H1 (cell line): ENCODE measurements around the gene SOX15. TPM values are rescaled to one million over a fixed set of nuclear protein-coding genes. Genes with fewer than 3 reads are reported as not detected.

Experiments
- CTCF ChIA-PET: fragments of 300-600 bp; sonication (Branson Sonifier 250); formaldehyde crosslinking; loops from one replicate; lab custom pipeline; 2021; ENCODE audit not compliant: partially characterized antibody; lab: Charles Lee
- POLR2A ChIA-PET: fragments of 300-600 bp; sonication (Branson Sonifier 250); formaldehyde crosslinking; loops from one replicate; lab custom pipeline; 2021; ENCODE audit warnings: inconsistent platforms; ENCODE audit not compliant: partially characterized antibody; lab: Charles Lee
- DNase-seq, 2 experiments: peaks; one replicate each; pipeline versions ENCODE4 v3.0.0 to v3.0.0-alpha.2; 2010 to 2022; ENCODE audit warnings: low spot score in 2 of 2, low read depth in 1 of 2, mixed read lengths in 1 of 2
- FAIRE-seq: peaks from 2 replicates; lab custom pipeline; 2011; peaks lifted over from hg19 to GRCh38; lab: Jason Lieb, UNC
- H2AFZ ChIP-seq: 2 replicates; pipeline ENCODE4 v1.8.1; 2012; ENCODE audit warnings: low read length, inconsistent platforms
- H2AK5ac ChIP-seq: 2 replicates; pipeline ENCODE4 v1.6.1; 2013; ENCODE audit warnings: low read depth, low read length
- H2BK120ac ChIP-seq: replicated peaks from 2 replicates; pipeline ENCODE3; 2013; ENCODE audit warnings: low read depth, low read length, inconsistent platforms
- H2BK12ac ChIP-seq: 2 replicates; pipeline ENCODE4 v1.6.1; 2013; ENCODE audit warnings: low read depth, low read length
- H2BK15ac ChIP-seq: 2 replicates; pipeline ENCODE4 v1.6.1; 2013; ENCODE audit warnings: low read length
- H2BK20ac ChIP-seq: 2 replicates; pipeline ENCODE4 v1.6.1; 2013; ENCODE audit warnings: low read length
- H2BK5ac ChIP-seq: 2 replicates; pipeline ENCODE4 v1.6.1; 2013; ENCODE audit warnings: low read depth, low read length
- H3K14ac ChIP-seq: 2 replicates; pipeline ENCODE4 v1.6.1; 2013; ENCODE audit warnings: inconsistent platforms; ENCODE audit not compliant: insufficient read length
- H3K18ac ChIP-seq: 2 replicates; pipeline ENCODE4 v1.6.1; 2013; ENCODE audit warnings: low read length; ENCODE audit errors: extremely low read depth
- H3K23ac ChIP-seq: 2 replicates; pipeline ENCODE4 v1.6.1; 2013; ENCODE audit warnings: inconsistent platforms; ENCODE audit not compliant: insufficient read length
- H3K23me2 ChIP-seq: 2 replicates; pipeline ENCODE4 v1.6.1; 2013; ENCODE audit warnings: low read depth, low read length
- H3K27ac ChIP-seq: 2 replicates; pipeline ENCODE4 v1.6.1; 2011; ENCODE audit warnings: low read depth, low read length, inconsistent platforms
- H3K27me3 ChIP-seq, 4 experiments: replicated peaks in 1 of 4; 1 replicate in 1 of 4; 2 replicates in 3 of 4; pipeline versions ENCODE4 v1.6.1 to v1.8.1; 2011 to 2013; ENCODE audit warnings: low read length in 3 of 4, mild to moderate bottlenecking in 3 of 4, inconsistent platforms in 2 of 4, mixed read lengths in 2 of 4, moderate library complexity in 1 of 4; ENCODE audit not compliant: control insufficient read depth in 3 of 4, insufficient read depth in 3 of 4; ENCODE audit errors: extremely low read depth in 1 of 4
- H3K36me3 ChIP-seq, 4 experiments: 2 replicates each; pipeline versions ENCODE4 v1.6.1 to v1.8.1; 2011 to 2013; ENCODE audit warnings: mild to moderate bottlenecking in 4 of 4, low read length in 3 of 4, moderate library complexity in 2 of 4, control low read depth in 1 of 4, inconsistent platforms in 1 of 4; ENCODE audit not compliant: insufficient read depth in 4 of 4, control insufficient read depth in 2 of 4
- H3K4ac ChIP-seq: replicated peaks from 2 replicates; pipeline ENCODE3; 2013; ENCODE audit warnings: low read length, low read depth, mixed read lengths, inconsistent platforms; ENCODE audit not compliant: insufficient read length
- H3K4me1 ChIP-seq, 4 experiments: replicated peaks in 1 of 4; 1 replicate in 1 of 4; 2 replicates in 3 of 4; pipeline versions ENCODE4 v1.6.1 to v1.8.1; 2011 to 2013; ENCODE audit warnings: low read length in 3 of 4, inconsistent platforms in 2 of 4, mixed read lengths in 1 of 4; ENCODE audit not compliant: insufficient read depth in 4 of 4, control insufficient read depth in 3 of 4
- H3K4me2 ChIP-seq, 2 experiments: 2 replicates each; pipeline versions ENCODE4 v1.6.1 to v1.8.1; 2011 to 2013; ENCODE audit warnings: low read depth in 2 of 2, low read length in 2 of 2, control low read depth in 1 of 2, inconsistent platforms in 1 of 2, mild to moderate bottlenecking in 1 of 2; ENCODE audit not compliant: insufficient read depth in 1 of 2
- H3K4me3 ChIP-seq, 4 experiments: fragments of 200-600, 300-600 bp in 1 of 4; sonication (generic), shearing (Covaris generic), sonication (Bioruptor Twin) in 1 of 4; 2 replicates each; pipeline versions ENCODE4 v1.5.1 to v1.8.1; 2011 to 2016; ENCODE audit warnings: low read length in 4 of 4, low read depth in 3 of 4, control low read depth in 2 of 4, inconsistent platforms in 2 of 4, mild to moderate bottlenecking in 2 of 4, mixed read lengths in 1 of 4, moderate library complexity in 1 of 4; ENCODE audit not compliant: insufficient read depth in 2 of 4; ENCODE audit errors: extremely low read depth in 1 of 4
- H3K56ac ChIP-seq: replicated peaks from 2 replicates; pipeline ENCODE3; 2013; ENCODE audit warnings: low read depth, mild to moderate bottlenecking, mixed read lengths, low read length, inconsistent platforms; ENCODE audit not compliant: insufficient read length
- H3K79me1 ChIP-seq: 2 replicates; pipeline ENCODE4 v1.6.1; 2013; ENCODE audit warnings: low read depth, low read length, control low read depth
- H3K79me2 ChIP-seq, 2 experiments: 2 replicates each; pipeline versions ENCODE4 v1.6.1 to v1.8.1; 2012 to 2013; ENCODE audit warnings: low read length in 2 of 2, mild to moderate bottlenecking in 2 of 2, inconsistent platforms in 1 of 2; ENCODE audit not compliant: insufficient read depth in 2 of 2, control insufficient read depth in 1 of 2
- H3K9ac ChIP-seq, 4 experiments: replicated peaks in 1 of 4; 1 replicate in 1 of 4; 2 replicates in 3 of 4; pipeline versions ENCODE4 v1.6.1 to v1.8.1; 2011 to 2013; ENCODE audit warnings: low read depth in 3 of 4, low read length in 3 of 4, control low read depth in 2 of 4, mild to moderate bottlenecking in 2 of 4, moderate library complexity in 2 of 4, inconsistent platforms in 1 of 4; ENCODE audit errors: extremely low read depth in 1 of 4
- H3K9me3 ChIP-seq, 2 experiments: 2 replicates each; pipeline versions ENCODE4 v1.6.1 to v1.8.1; 2012 to 2013; ENCODE audit warnings: mild to moderate bottlenecking in 2 of 2, moderate library complexity in 2 of 2, control low read depth in 1 of 2, inconsistent platforms in 1 of 2, low read depth in 1 of 2, low read length in 1 of 2, mixed read lengths in 1 of 2; ENCODE audit not compliant: insufficient read depth in 2 of 2
- H4K20me1 ChIP-seq, 2 experiments: replicated peaks in 1 of 2; 2 replicates each; pipeline versions ENCODE3 to v1.8.1; 2011 to 2013; ENCODE audit warnings: inconsistent platforms in 2 of 2, low read length in 2 of 2, mild to moderate bottlenecking in 1 of 2; ENCODE audit not compliant: insufficient read depth in 2 of 2, control insufficient read depth in 1 of 2
- H4K5ac ChIP-seq: 2 replicates; pipeline ENCODE4 v1.6.1; 2013; ENCODE audit warnings: low read length, low read depth, mixed read lengths, inconsistent platforms; ENCODE audit not compliant: insufficient read length
- H4K8ac ChIP-seq: 2 replicates; pipeline ENCODE4 v1.8.0; 2013; ENCODE audit warnings: mild to moderate bottlenecking, moderate library complexity, low read length, inconsistent platforms; ENCODE audit not compliant: insufficient read depth; ENCODE audit errors: extremely low read depth
- H4K91ac ChIP-seq: replicated peaks from 2 replicates; pipeline ENCODE3; 2013; ENCODE audit warnings: low read length, mixed read lengths, inconsistent platforms; ENCODE audit not compliant: insufficient read length
- CHD2 ChIP-seq: IDR thresholded peaks from 2 replicates; pipeline ENCODE4 v1.6.1; 2012; ENCODE audit warnings: low read length, improper control_type of control experiment
- KDM5A ChIP-seq: fragments of 200-600 bp; IDR thresholded peaks from 2 replicates; pipeline ENCODE4 v1.7.1; 2012; ENCODE audit warnings: mild to moderate bottlenecking, low read length, inconsistent platforms, mixed read lengths
- PHF8 ChIP-seq: fragments of 200-600 bp; sonication (generic); conservative IDR thresholded peaks from 2 replicates; pipeline ENCODE4 v1.7.1; 2012; ENCODE audit warnings: low read depth, mild to moderate bottlenecking, inconsistent platforms, low read length, moderate library complexity
- TBP ChIP-seq: IDR thresholded peaks from 2 replicates; pipeline ENCODE4 v1.6.1; 2011; ENCODE audit warnings: low read depth, low read length, improper control_type of control experiment
- YY1 ChIP-seq: IDR thresholded peaks from 2 replicates; pipeline ENCODE4 v1.6.1; 2011; ENCODE audit warnings: low read depth, mild to moderate bottlenecking, low read length
- WGBS, 2 experiments: shearing (Covaris generic) in 1 of 2; methylation state at CpG; one replicate each; pipeline versions ENCODE4 v1.1.6 to v1.1.7; 2013 to 2015; ENCODE audit warnings: low lambda C conversion rate in 2 of 2, mixed read lengths in 2 of 2, inconsistent platforms in 1 of 2, low coverage in 1 of 2, missing lambda C conversion rate in 1 of 2; ENCODE audit not compliant: insufficient replicate concordance in 2 of 2, insufficient coverage in 1 of 2, insufficient read length in 1 of 2; ENCODE audit errors: extremely low coverage in 1 of 2, missing lambda C conversion rate in 1 of 2; 5-methylcytosine and 5-hydroxymethylcytosine counted together
- polyA plus RNA-seq, 7 experiments: library from polyadenylated mRNA; depleted of rRNA in 3 of 7; stranded (reverse) in 5 of 7; unstranded in 2 of 7; fragments of >200 nt in 5 of 7; fragments of 200-250 nt in 2 of 7; gene quantifications; 1 replicate in 5 of 7; 2 replicates in 1 of 7; 4 replicates in 1 of 7; pipeline versions ENCODE4 v1.2.1 to v1.2.3, GENCODE V29; 2011 to 2013; ENCODE audit warnings: missing spikeins in 2 of 7, mixed read lengths in 2 of 7
- total RNA-seq: library from RNA; stranded (reverse); fragmentation: NEBNext Ultra II Directional; extraction: Animal tissue kit (Norgen Biotek cat#: 25700); gene quantifications from 2 replicates; pipeline ENCODE4 v1.2.1, GENCODE V29; 2021
- TF ChIP-seq, protein P1 (sequence below): IDR thresholded peaks from 2 replicates; pipeline ENCODE4 v1.6.1; 2011; ENCODE audit warnings: low read depth, mild to moderate bottlenecking, low read length; ENCODE audit not compliant: insufficient read depth
- TF ChIP-seq, protein P2 (sequence below), 3 experiments: IDR thresholded peaks; 1 replicate in 2 of 3; 2 replicates in 1 of 3; pipeline versions ENCODE4 v1.5.1 to v1.6.1; 2011; ENCODE audit warnings: low read length in 3 of 3, mild to moderate bottlenecking in 3 of 3, inconsistent platforms in 2 of 3, low read depth in 1 of 3, moderate library complexity in 1 of 3; ENCODE audit not compliant: insufficient read depth in 1 of 3; ENCODE audit errors: control extremely low read depth in 1 of 3

Gene SOX15
- total and polyA plus RNA-seq, 2 of the 8 experiments (the other 6 are each of a cell fraction or from before 2014, with no cell fraction given): 14.3 to 26.8 TPM

DNA sequence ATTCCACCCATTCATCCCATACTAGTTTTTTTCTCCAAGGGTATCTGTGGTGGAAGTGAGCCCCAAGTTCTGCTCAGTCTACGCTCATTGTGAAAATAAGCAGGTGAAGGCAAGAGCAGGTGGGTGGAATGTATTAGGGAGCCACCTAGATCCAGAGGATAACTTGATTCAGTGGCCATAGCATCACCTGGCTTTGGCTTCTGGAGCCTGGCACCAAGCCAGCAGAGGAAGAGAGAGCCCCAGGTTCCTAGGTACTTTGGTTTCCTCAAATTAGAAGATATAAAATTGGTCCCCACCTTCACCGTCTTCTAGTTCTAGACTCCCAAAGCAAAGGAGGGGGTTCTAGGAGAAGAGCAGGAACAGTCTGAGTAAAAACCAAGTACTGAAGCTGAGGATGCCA is 20.7 kb upstream of the SOX15 start:
- Histone ChIP-seq H4K91ac (no peak overlapping the region), H3K18ac (no peak overlapping the region), H4K8ac (no peak overlapping the region), H3K79me2 (peaks cover 4 to 49% of the 10 kb centered on the region in 2 experiments; a peak in 3 of 4 replicates), H3K4me1 (peaks cover 0 to 5% (median 1%) of the 10 kb centered on the region in 4 experiments; a peak in 4 of 7 replicates), H4K20me1 (peaks cover 0 to 14% of the 10 kb centered on the region in 2 experiments), H2BK15ac (no peak overlapping the region), H2BK120ac (no peak overlapping the region), H3K4me3 (no peak overlapping the region), H3K4me2 (no peak overlapping the region), H3K79me1 (peaks cover 20% of the 10 kb centered on the region), H3K23ac (no peak overlapping the region), H3K4ac (no peak overlapping the region), H4K5ac (no peak overlapping the region), H3K36me3 (peaks cover 0 to 19% (median 2%) of the 10 kb centered on the region in 4 experiments; a peak in 5 of 8 replicates), H3K9me3 (no peaks in the 10 kb centered on the region), H3K9ac (no peak overlapping the region), H2AFZ (no peak overlapping the region), H3K23me2 (peaks cover 6% of the 10 kb centered on the region), H3K27me3 (no peaks in the 10 kb centered on the region), H3K56ac (no peak overlapping the region), H2BK20ac (no peak overlapping the region), H3K27ac (no peak overlapping the region), H2AK5ac (no peak overlapping the region), H3K14ac (no peak overlapping the region), H2BK12ac (no peak overlapping the region), H2BK5ac (no peak overlapping the region)
- FAIRE-seq (no peak), DNase-seq (no peak)
- TF ChIP-seq, protein P1, sequence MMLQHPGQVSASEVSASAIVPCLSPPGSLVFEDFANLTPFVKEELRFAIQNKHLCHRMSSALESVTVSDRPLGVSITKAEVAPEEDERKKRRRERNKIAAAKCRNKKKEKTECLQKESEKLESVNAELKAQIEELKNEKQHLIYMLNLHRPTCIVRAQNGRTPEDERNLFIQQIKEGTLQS: no peak
- no peak for TF ChIP-seq PHF8
- TF ChIP-seq TBP: no peak
- TF ChIP-seq, protein P2, sequence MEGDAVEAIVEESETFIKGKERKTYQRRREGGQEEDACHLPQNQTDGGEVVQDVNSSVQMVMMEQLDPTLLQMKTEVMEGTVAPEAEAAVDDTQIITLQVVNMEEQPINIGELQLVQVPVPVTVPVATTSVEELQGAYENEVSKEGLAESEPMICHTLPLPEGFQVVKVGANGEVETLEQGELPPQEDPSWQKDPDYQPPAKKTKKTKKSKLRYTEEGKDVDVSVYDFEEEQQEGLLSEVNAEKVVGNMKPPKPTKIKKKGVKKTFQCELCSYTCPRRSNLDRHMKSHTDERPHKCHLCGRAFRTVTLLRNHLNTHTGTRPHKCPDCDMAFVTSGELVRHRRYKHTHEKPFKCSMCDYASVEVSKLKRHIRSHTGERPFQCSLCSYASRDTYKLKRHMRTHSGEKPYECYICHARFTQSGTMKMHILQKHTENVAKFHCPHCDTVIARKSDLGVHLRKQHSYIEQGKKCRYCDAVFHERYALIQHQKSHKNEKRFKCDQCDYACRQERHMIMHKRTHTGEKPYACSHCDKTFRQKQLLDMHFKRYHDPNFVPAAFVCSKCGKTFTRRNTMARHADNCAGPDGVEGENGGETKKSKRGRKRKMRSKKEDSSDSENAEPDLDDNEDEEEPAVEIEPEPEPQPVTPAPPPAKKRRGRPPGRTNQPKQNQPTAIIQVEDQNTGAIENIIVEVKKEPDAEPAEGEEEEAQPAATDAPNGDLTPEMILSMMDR (IDR thresholded peaks at IDR 0.05; ENCODE audit: control extremely low read depth in 1 of 3, insufficient read depth in 1 of 3, low read depth in 1 of 3, low read length in 3 of 3): no peak
- no peak for TF ChIP-seq CHD2
- TF ChIP-seq YY1: no peak
- TF ChIP-seq KDM5A: no peak
- ChIA-PET CTCF (interaction anchor here (0.5 to 1.3 kb wide), 5 partner anchors 8 to 77 kb away, joined by 3 to 4 read pairs (median 3); partner anchors contain the start of genes SAT2, TP53 and WRAP53), POLR2A (interaction anchor here (1.3 to 79.4 kb wide), 4 partner anchors 16 to 56 kb away, joined by 3 to 2272 read pairs (median 6); partner anchors contain the start of genes ATP1B2, CD68, TP53 and WRAP53)
- 95% methylated on average over 2 of the region's 2 CpGs; no CpG with 5 or more reads in 1 of the 2 experiments for WGBS, 2 experiments
